Renal cortex interstitium (tissue), 11 donors: ENCODE measurements around the gene KCNB1. TPM values are rescaled to one million over a fixed set of nuclear protein-coding genes. Genes with fewer than 3 reads are reported as not detected.

ENCODE experiments used
- DNase-seq, 11 donors: peaks; one replicate each; pipeline ENCODE4 v3.0.0-alpha.2; 2013; ENCODE audit warnings: low read depth in 9 of 11, low spot score in 4 of 11; ENCODE audit errors: extremely low read depth in 1 of 11
- polyA plus RNA-seq, 3 donors: library from polyadenylated mRNA; unstranded; fragments of 120-200 nt; gene quantifications; one replicate each; pipeline ENCODE4 v1.2.1, GENCODE V29; 2013; ENCODE audit not compliant: insufficient read length in 3 of 3

The KCNB1 gene
- polyA plus RNA-seq, 3 donors = 0.39 to 1.1 (median 0.74) TPM

- DNase-seq = no peak
These were observed 25.4 kb upstream of the KCNB1 start for GRCh38 chr20:49507741-49508434.

DNA sequence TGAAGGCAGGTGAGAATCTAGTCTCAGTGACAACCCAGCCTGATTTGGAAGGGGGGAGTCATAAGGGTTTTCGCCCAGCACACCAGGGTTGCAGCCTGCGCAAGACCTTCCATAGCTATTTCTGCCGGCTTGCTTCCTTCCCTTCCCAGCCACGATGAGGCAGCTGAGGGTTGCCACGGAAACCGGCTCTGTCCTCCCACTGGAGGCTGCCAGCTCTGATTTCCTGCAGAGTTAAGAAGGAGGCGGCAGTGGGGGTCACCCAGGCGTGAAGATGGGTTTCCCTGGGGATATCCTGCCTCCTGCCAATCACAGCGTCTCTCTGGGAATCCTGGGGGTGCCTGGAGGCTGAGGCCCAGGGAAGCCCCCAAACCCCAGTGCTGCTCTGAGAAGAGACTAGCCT lies 23.1 kb upstream of the KCNB1 start:
- DNase-seq = peak in 10 of 11 donors; percentile 55 to 83 (median 72)

- no peak for DNase-seq
These were observed 20.7 kb upstream of the KCNB1 start for GRCh38 chr20:49503176-49503575.

- DNase-seq = no peak
These were observed 19.4 kb upstream of the KCNB1 start for GRCh38 chr20:49501917-49502316.

- DNase-seq = no peak
These were observed 14.9 kb upstream of the KCNB1 start for GRCh38 chr20:49497398-49497669.

- no peak for DNase-seq
These were observed 14.3 kb upstream of the KCNB1 start for GRCh38 chr20:49496553-49497397.

DNA sequence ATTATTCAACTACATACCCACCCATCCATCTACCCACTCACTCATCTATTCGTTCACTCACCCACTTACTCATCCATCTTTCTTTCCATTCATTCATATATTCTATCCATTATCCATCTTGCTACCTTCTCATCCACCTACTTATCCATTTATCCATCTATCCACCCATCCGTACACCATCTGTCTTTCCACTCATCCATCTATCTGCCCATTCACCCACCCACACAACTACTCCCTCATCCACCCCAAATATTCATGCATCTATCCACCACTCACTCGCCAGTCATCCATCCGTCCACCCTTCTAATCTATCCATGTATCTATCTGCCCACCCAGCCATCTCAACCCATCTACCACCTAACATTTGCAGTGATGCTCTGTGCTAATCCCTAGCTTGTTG lies 13.6 kb upstream of the KCNB1 start:
- no peak for DNase-seq

GRCh38 chr20:49490689-49491088 lies 8.2 kb upstream of the KCNB1 start:
- no peak for DNase-seq

GRCh38 chr20:49489688-49490087 lies 7.2 kb upstream of the KCNB1 start:
- DNase-seq = no peak

DNA sequence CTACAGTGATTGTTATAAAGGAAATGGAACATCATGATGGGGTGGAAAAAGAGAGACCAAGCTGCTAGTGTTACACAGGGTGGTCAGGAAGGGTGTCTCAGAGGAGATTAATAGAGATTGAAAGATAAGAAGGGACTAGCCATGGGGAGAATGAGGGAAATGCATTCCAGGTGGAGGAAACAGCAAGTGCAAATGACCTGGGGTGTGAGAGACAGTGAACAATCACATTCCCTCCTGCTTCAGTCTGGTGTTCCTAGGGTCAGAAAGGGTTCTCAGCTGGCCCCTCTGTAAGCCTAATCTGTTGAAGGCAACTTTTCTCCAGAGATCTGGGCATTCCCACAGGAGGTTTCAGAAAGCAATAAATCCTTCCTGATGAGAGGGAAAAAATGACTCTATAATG lies 3.6 kb upstream of the KCNB1 start:
- no peak for DNase-seq

- no peak for DNase-seq
These were observed 3.1 kb upstream of the KCNB1 start for GRCh38 chr20:49485563-49485962.

- peak in 10 of 11 donors; percentile 38 to 77 (median 71) for DNase-seq
These were observed 2.0 kb upstream of the KCNB1 start for GRCh38 chr20:49484180-49485140.

DNA sequence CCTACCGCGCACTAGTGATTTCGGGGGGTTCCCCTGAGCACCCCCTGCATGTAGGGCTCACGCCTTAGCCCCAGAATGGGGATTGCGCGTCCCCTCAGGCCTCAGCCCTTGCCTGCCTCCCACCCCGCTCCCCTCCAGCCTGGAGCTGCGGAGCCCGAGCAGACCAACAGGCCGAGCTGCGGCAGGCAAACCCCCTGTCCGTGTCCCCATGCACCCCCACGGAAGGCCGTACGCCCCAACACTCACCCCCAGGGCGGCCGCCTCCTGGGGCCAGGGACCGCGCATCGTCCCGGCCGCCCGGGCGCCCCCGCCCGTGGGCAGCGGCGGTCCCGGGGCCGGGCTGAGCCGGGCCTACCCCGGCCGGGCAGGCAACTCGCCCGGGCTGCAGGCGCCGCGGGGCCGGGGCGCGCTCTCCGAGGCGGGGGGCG lies 1.2 kb upstream of the KCNB1 start:
- DNase-seq = no peak

- DNase-seq = no peak
These were observed 689 bp upstream of the KCNB1 start for GRCh38 chr20:49483018-49483695.

- no peak for DNase-seq
These were observed 295 bp downstream of the KCNB1 start for GRCh38 chr20:49482173-49482572.

DNA sequence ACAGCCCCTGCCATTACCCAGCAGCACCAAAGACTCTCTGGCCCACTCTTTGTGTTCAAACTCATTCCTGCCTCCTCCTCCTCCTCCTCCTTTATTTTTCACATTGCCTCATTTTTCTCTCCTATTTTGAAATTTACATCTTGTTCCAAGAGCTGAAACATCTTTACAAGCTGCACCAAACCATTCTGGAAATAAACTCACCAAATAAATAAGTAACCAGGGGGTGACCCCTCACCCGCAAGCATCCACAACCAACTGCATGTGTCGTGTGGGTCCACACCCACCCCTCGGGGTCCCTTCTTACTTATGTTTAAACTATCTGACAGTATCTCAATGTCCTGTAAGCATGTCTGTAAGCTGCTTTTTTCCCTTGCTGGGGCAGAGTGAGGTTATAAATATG lies 1.4 kb downstream of the KCNB1 start:
- no peak for DNase-seq

DNA sequence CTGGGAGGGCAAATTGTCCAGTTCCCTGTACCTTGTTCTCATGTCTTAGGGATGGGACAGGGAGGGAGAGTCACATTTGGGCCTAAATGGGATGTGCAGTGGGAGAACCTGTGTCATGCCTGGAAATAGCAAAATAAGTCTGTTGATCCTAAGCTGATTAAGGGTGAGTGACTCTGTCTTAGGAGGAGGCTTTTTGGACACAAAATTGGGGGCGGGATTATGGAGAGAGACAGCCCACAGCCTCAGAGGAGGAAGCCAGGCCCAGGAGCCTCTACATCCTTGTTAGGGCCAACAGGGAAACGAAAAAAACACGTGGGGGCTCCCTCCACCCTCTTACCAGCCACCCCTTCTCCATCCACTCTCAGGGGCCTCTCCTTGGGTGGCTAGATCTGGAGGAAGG lies 2.2 kb downstream of the KCNB1 start:
- DNase-seq = no peak

- DNase-seq = no peak
These were observed 2.7 kb downstream of the KCNB1 start for GRCh38 chr20:49479785-49480184.
